SIG-M5 (cell line): ENCODE results near the gene TMEM175.

Experiments
- DNase-seq: peaks from one replicate; lab custom pipeline; 2025; lab: John Stamatoyannopoulos, UW

The TMEM175 gene

GRCh38 chr4:946517-947471 lies 14.5 kb downstream of the TMEM175 start:
- DNase-seq = no peak

GRCh38 chr4:947491-947971 lies 15.3 kb downstream of the TMEM175 start:
- no peak for DNase-seq

GRCh38 chr4:948101-948935 lies 16.1 kb downstream of the TMEM175 start:
- DNase-seq = no peak

- DNase-seq = no peak
These were observed 16.7 kb downstream of the TMEM175 start for GRCh38 chr4:948936-949300.

- DNase-seq = no peak
These were observed 17.4 kb downstream of the TMEM175 start for GRCh38 chr4:949656-950055.

- DNase-seq = no peak
These were observed 18.1 kb downstream of the TMEM175 start for GRCh38 chr4:950136-951020.

GRCh38 chr4:951186-951585 lies 18.9 kb downstream of the TMEM175 start:
- DNase-seq = no peak

GRCh38 chr4:951594-952468 lies 19.6 kb downstream of the TMEM175 start:
- DNase-seq = no peak

GRCh38 chr4:952881-953573 lies 20.8 kb downstream of the TMEM175 start:
- DNase-seq = no peak

- no peak for DNase-seq
These were observed 21.3 kb downstream of the TMEM175 start for GRCh38 chr4:953574-953915.

- DNase-seq = no peak
These were observed 22.2 kb downstream of the TMEM175 start for GRCh38 chr4:954211-955020.

GRCh38 chr4:955161-955921 lies 23.1 kb downstream of the TMEM175 start:
- DNase-seq = no peak

- DNase-seq = no peak
These were observed 23.7 kb downstream of the TMEM175 start for GRCh38 chr4:955931-956381.

GRCh38 chr4:956531-957230 lies 24.4 kb downstream of the TMEM175 start:
- no peak for DNase-seq

GRCh38 chr4:957231-957580 lies 24.9 kb downstream of the TMEM175 start:
- no peak for DNase-seq

- DNase-seq = no peak
These were observed 25.5 kb downstream of the TMEM175 start for GRCh38 chr4:957581-958313.

- DNase-seq = no peak
These were observed 26.0 kb downstream of the TMEM175 start for GRCh38 chr4:958314-958665.
